Muscle of leg (tissue), 11 donors: ENCODE data around the gene PDE7B. TPM values are rescaled to one million over a fixed set of nuclear protein-coding genes. Genes with fewer than 3 reads are reported as not detected.
"Not testable (repeated sequence)": the region's sequence is repeated elsewhere in the genome, so short reads cannot be mapped to it uniquely, and the experiment has no call there.

Source experiments
- DNase-seq: peaks from one replicate; pipeline ENCODE4 v3.0.0; 2013
- H3K27ac ChIP-seq: one replicate; pipeline ENCODE4 v1.5.1; 2013; ENCODE audit warnings: mild to moderate bottlenecking, low read length, control low read depth
- H3K27me3 ChIP-seq: one replicate; pipeline ENCODE4 v1.6.1; 2013; ENCODE audit warnings: low read length; ENCODE audit not compliant: control insufficient read depth, insufficient read depth
- H3K36me3 ChIP-seq: one replicate; pipeline ENCODE4 v1.6.1; 2013; ENCODE audit warnings: low read length; ENCODE audit not compliant: control insufficient read depth, insufficient read depth
- H3K4me1 ChIP-seq: one replicate; pipeline ENCODE4 v1.6.1; 2013; ENCODE audit warnings: low read length; ENCODE audit not compliant: control insufficient read depth, insufficient read depth
- H3K4me3 ChIP-seq: one replicate; pipeline ENCODE4 v1.5.1; 2013; ENCODE audit warnings: low read length, control low read depth
- H3K9me3 ChIP-seq: replicated peaks from 2 replicates; pipeline ENCODE4 v1.6.1; 2013; ENCODE audit warnings: low read depth, low read length; ENCODE audit not compliant: control insufficient read depth
- WGBS: methylation state at CpG from one replicate; pipeline ENCODE4 v1.1.5; 2013; ENCODE audit warnings: missing lambda C conversion rate; ENCODE audit not compliant: insufficient coverage; 5-methylcytosine and 5-hydroxymethylcytosine counted together
- polyA plus RNA-seq, 8 donors: library from polyadenylated mRNA; unstranded; fragments of 120-200 nt; gene quantifications; one replicate each; pipeline versions ENCODE4 v1.2.1 to v1.2.3, GENCODE V29; 2013; ENCODE audit warnings: inconsistent platforms in 1 of 8, low replicate concordance in 1 of 8; ENCODE audit not compliant: insufficient read length in 8 of 8, insufficient read depth in 1 of 8
- total RNA-seq: library from RNA; stranded (reverse); fragments of 120-200 nt; gene quantifications from one replicate; pipeline ENCODE4 v1.2.4, GENCODE V29; 2013

PDE7B gene
- total and polyA plus RNA-seq, 9 donors: 6.9 to 10.9 (median 8.6) TPM

DNA sequence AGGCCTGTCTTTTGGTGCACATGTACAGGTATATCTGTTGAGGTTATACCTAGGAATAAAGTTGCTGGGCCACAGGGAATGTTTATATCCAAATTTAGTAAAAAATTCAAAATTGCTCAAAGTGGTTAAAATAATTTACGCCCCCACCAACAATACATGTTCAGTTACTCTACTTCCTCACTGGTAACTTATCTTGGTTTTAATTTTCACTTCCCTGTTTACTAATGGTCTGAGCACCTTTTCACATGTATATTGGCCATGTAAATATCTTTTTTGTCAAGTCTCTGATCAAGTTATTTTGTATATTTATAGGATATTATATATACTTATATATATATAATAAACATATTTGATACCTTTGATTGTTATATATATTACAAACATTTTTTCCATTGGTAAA lies 9.7 kb downstream of the PDE7B start:
- WGBS: no CpG with 5 or more reads among the region's 1 CpG
- Histone ChIP-seq H3K27me3 (no peaks in the 10 kb centered on the region), H3K4me3 (no peak overlapping the region), H3K27ac (no peak overlapping the region), H3K36me3 (no peaks in the 10 kb centered on the region), H3K9me3 (no peaks in the 10 kb centered on the region), H3K4me1 (no peaks in the 10 kb centered on the region)
- no peak for DNase-seq

DNA sequence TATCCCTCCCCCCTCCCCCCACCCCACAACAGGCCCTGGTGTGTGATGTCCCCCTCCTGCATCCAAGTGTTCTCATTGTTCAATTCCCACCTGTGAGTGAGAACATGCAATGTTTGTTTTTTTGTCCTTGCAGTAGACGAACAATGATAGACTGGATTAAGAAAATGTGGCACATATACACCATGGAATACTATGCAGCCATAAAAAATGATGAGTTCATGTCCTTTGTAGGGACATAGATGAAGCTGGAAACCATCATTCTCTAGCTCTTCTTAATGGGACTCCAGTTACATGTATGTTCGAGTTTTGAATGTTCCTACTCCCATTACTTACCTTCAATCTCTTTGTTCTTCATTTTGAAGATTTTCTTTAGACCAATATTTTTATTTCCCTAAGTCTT lies 13.4 kb downstream of the PDE7B start:
- not testable (repeated sequence) for DNase-seq, H3K9me3 ChIP-seq, H3K36me3 ChIP-seq, H3K4me3 ChIP-seq, H3K27ac ChIP-seq, H3K27me3 ChIP-seq, H3K4me1 ChIP-seq
- WGBS: no CpG with 5 or more reads among the region's 2 CpGs

DNA sequence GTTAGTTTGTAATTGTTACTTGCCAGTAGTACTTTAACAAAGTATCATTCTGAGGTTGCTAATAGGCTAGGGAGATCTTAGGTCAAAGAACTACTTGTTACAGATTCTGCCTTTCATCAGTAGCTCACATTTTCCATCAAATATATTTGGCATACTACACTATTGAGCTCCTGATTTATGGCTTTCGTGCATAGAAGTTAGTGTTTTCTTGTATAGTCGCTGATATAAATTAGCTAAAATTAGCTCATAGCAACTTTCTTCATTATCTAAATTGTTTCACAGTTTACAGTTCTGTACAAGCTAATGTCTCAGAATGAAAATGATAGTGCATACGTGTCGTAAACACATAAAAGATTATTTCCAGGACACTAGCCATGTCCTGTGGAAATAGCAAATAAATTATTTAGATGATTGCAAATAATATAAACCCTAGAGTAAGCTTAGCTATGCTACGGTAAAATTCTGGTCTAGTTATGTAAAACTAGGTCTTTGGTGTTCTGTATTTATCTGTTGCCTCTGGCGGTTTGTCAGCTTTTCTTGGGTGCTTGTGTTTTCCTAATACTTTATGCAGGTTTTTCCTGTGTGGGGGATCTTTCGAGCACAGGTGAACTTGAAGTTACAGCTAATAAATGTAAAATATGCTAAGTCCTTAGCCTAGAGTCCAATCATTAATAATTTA lies 15.1 kb downstream of the PDE7B start:
- no peaks in the 10 kb centered on the region for H3K9me3 ChIP-seq
- no peak overlapping the region for H3K4me3 ChIP-seq
- H3K36me3 ChIP-seq: no peaks in the 10 kb centered on the region
- no CpG with 5 or more reads among the region's 7 CpGs for WGBS
- H3K27me3 ChIP-seq: no peaks in the 10 kb centered on the region
- no peak overlapping the region for H3K27ac ChIP-seq
- H3K4me1 ChIP-seq: peaks cover 9% of the 10 kb centered on the region
- peak; percentile 45 for DNase-seq

DNA sequence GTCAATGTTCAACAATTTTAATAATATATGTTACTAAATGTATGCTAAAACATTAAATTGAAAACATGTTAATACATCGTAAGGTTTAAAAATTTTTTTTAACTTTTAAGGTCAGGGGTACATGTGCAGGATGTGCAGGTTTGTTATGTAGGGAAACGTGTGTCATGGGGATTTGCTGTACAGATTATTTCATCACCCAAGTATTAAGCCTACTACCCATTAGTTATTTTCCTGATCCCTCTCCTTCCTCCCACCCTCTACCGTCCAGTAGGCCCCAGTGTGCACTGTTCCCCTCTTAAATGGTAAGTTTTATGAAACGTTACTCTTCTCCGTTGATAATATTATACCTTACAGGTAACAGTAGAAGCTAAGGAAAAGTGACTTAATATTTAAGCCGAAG lies 15.8 kb downstream of the PDE7B start:
- peaks cover 9% of the 10 kb centered on the region for H3K4me1 ChIP-seq
- no peak overlapping the region for H3K4me3 ChIP-seq
- no CpG with 5 or more reads among the region's 6 CpGs for WGBS

DNA sequence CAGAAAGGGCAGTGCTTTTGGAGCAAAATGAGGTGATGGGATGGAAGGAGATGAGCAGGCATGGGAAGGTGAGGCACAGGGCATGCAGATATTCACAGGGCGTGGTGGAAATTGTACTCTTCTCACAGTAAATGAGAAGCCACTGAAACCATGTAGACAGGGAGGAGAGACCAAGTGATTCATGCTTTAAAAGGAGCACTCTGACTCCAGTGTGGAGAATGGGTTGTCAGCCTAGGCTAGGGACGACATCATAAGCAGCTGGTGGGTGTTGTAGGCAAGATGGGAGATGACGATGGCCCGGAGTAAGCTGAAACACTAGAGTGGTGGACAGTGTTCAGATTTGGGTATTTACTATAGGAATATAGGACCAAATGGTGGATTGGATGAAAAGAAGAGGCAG lies 18.4 kb downstream of the PDE7B start:
- no peak overlapping the region for H3K4me3 ChIP-seq
- WGBS: 91% methylated on average over 4 of the region's 4 CpGs
- H3K9me3 ChIP-seq: no peaks in the 10 kb centered on the region
- no peaks in the 10 kb centered on the region for H3K27me3 ChIP-seq
- H3K27ac ChIP-seq: peak overlapping the region; percentile 89
- H3K36me3 ChIP-seq: no peaks in the 10 kb centered on the region
- DNase-seq: no peak
- H3K4me1 ChIP-seq: peaks cover 9% of the 10 kb centered on the region

More for the DNA sequence above, 15.8 kb downstream of the PDE7B start:
- Histone ChIP-seq H3K9me3 (no peaks in the 10 kb centered on the region), H3K27me3 (no peaks in the 10 kb centered on the region), H3K27ac (no peak overlapping the region), H3K36me3 (no peaks in the 10 kb centered on the region)
- no peak for DNase-seq

DNA sequence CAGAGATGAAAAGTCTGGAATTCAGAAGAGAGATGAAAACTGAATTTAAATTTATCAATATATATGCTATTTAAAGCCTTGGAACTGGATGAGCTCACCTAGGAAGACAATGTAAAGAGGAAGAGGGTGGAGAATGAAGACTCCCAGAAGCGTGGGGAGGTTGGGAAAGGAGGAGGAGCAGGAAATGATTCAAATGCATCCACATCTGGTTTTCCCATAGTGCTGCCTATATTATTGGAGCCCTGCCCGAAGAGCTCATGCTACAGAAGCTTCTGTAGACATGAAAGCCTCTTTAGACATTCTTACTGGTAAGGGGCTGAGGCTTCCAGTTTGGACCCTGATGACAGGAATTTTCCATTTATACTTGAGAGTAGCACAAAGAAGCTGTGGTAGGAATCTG lies 19.2 kb downstream of the PDE7B start:
- H3K27me3 ChIP-seq: no peaks in the 10 kb centered on the region
- no peaks in the 10 kb centered on the region for H3K9me3 ChIP-seq
- peak; percentile 90 for DNase-seq
- H3K4me1 ChIP-seq: peaks cover 9% of the 10 kb centered on the region
- H3K36me3 ChIP-seq: no peaks in the 10 kb centered on the region
- no peak overlapping the region for H3K4me3 ChIP-seq
- H3K27ac ChIP-seq: peak overlapping the region; percentile 89
- 14% methylated on average over 1 of the region's 2 CpGs for WGBS

DNA sequence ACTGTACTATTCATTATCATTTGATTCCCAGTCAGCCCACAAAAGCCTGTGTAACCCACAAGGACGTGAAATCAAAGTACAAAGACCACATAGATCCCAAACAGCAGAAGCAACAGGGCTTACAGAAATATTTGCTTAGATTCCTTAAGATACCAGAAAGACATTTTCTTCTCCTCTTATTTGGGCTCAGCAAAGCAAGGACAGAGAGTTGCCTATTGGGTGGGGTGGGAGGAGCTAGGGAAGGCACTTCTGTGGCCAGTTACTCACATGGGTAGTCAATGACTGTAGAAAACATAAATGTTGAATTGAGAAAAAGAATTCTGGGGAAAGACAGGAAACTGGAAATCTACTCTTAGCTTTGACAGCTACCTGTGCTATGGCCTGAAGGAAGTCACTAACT lies 19.8 kb downstream of the PDE7B start:
- Histone ChIP-seq H3K27ac (peak overlapping the region; percentile 89), H3K4me3 (no peak overlapping the region), H3K9me3 (no peaks in the 10 kb centered on the region), H3K36me3 (no peaks in the 10 kb centered on the region), H3K27me3 (no peaks in the 10 kb centered on the region), H3K4me1 (peaks cover 9% of the 10 kb centered on the region)
- no CpG with 5 or more reads among the region's 1 CpG for WGBS
- DNase-seq: no peak

DNA sequence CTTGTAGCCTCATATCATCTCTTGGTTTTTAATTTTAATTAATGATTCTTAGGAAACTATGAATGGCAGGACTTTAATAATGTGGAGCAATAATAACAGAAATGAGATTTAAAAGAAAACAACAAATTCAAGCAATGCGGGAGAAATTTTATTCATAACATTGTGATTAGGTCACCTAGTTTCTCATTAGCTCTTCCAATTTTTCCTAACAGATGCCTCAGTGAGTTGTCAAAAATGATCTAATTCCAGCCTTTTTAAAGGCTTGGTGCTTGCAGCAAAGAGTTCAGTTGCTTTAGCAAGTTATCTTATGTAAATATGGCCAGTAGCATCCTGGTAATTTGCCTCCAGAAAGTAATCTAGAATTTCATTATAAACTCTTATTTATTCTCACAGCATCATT lies 20.4 kb downstream of the PDE7B start:
- DNase-seq: peak; percentile 65
- peaks cover 9% of the 10 kb centered on the region for H3K4me1 ChIP-seq
- no peaks in the 10 kb centered on the region for H3K36me3 ChIP-seq
- H3K27me3 ChIP-seq: no peaks in the 10 kb centered on the region
- no CpG with 5 or more reads among the region's 1 CpG for WGBS
- no peak overlapping the region for H3K4me3 ChIP-seq
- peak overlapping the region; percentile 89 for H3K27ac ChIP-seq
- no peaks in the 10 kb centered on the region for H3K9me3 ChIP-seq

DNA sequence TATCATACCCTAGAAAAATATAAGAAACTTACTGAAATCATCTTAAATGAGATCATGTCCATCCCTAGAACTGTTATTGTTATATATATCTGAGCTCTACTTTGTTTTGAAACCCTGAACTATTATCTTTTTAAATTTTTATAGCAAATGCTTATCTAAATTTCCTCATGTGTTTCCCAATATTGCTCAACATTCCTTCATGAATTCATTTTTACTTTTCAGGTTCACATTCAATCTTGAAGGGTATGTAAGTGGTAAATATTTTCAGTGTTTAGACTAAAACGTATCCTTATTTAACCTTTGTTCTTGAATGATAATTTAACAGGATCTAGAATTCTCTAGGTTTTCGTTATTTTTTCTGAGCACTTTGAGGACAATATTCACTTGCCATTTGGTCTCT lies 23.9 kb downstream of the PDE7B start:
- no peaks in the 10 kb centered on the region for H3K9me3 ChIP-seq
- H3K27me3 ChIP-seq: no peaks in the 10 kb centered on the region
- no peaks in the 10 kb centered on the region for H3K36me3 ChIP-seq
- DNase-seq: no peak
- H3K4me3 ChIP-seq: no peak overlapping the region
- H3K27ac ChIP-seq: no peak overlapping the region
- WGBS: no CpG with 5 or more reads among the region's 2 CpGs
- peaks cover 8% of the 10 kb centered on the region for H3K4me1 ChIP-seq

DNA sequence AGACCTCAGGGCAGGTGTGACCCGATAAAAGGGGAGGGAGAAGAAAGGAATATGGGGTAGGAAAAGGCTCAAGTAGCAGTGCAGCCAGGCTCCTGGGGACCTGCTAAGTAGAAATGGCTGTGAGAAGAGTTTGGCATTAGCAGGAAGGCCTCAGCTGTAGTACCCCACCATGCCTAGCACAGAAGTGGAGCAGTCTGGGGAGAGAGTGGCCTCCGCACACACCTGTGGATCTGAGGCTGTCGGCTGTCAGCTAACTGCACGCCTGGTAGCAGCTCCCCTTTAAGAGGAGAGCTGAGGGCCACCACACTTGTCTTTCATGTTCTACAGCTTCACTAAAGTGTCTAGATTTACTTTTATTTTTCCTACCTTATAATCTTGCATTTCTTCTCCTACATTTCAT lies 24.6 kb downstream of the PDE7B start:
- no peaks in the 10 kb centered on the region for H3K36me3 ChIP-seq
- H3K27ac ChIP-seq: no peak overlapping the region
- no peak overlapping the region for H3K4me3 ChIP-seq
- no peaks in the 10 kb centered on the region for H3K9me3 ChIP-seq
- H3K27me3 ChIP-seq: no peaks in the 10 kb centered on the region
- WGBS: 93% methylated on average over 4 of the region's 4 CpGs
- H3K4me1 ChIP-seq: peaks cover 7% of the 10 kb centered on the region
- no peak for DNase-seq

DNA sequence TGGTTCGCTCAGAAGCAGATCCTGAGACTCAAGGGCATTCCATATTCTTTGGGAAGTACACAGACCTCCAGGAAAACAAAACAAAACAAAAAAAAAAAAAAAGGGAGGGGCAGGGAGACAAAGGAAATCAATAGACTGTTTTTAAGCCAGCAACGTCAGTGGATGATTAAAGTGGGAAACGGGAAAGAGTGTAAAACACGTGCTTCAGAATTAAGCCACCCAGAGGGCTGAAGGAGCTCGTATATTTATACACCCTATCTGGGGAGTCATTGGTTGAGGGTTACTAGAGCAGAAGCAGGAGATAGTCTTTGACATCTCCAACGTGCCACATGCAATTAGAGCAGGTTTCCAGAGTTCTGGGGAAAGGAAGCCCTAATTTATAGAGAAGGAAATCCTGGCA lies 26.2 kb downstream of the PDE7B start:
- Histone ChIP-seq H3K27me3 (no peaks in the 10 kb centered on the region), H3K27ac (no peak overlapping the region), H3K4me3 (no peak overlapping the region), H3K4me1 (peaks cover 2% of the 10 kb centered on the region), H3K36me3 (no peaks in the 10 kb centered on the region), H3K9me3 (no peaks in the 10 kb centered on the region)
- no peak for DNase-seq
- 86% methylated on average over 1 of the region's 6 CpGs for whole genome bisulfite sequencing
